Stimulated activated effector memory CD8-positive, alpha-beta T cell treated with anti-CD3 and anti-CD28 coated beads, Interleukin-12 subunit alpha, Interleukin-12 subunit beta, amount 100 ng/mL, for 72 hours (primary cell): ENCODE data around the gene RBM48.
A peak's percentile ranks its signal among the peaks of the same experiment; 100 is the strongest.
"Not testable (repeated sequence)": the region's sequence is repeated elsewhere in the genome, so short reads cannot be mapped to it uniquely, and the experiment has no call there.

ENCODE experiments used
- ATAC-seq: fragments of 150-1000 bp; cut with Tn5 transposase; 2 replicates; pipeline ENCODE4 v1.10.0; 2021
- DNase-seq, 2 donors: peaks; one replicate each; pipeline ENCODE4 v3.0.0; 2021 to 2022; ENCODE audit warnings: low spot score in 2 of 2
- H3K27ac Mint-ChIP-seq: one replicate; pipeline ENCODE4 v1.8.0; 2022; ENCODE audit warnings: mild to moderate bottlenecking, mixed read lengths
- H3K36me3 Mint-ChIP-seq: one replicate; pipeline ENCODE4 v1.8.0; 2022; ENCODE audit warnings: mild to moderate bottlenecking, mixed read lengths
- H3K4me1 Mint-ChIP-seq: one replicate; pipeline ENCODE4 v1.8.0; 2022; ENCODE audit warnings: mixed read lengths
- H3K4me3 Mint-ChIP-seq: one replicate; pipeline ENCODE4 v1.8.0; 2022; ENCODE audit warnings: mild to moderate bottlenecking, mixed read lengths
- H3K9me3 Mint-ChIP-seq: one replicate; pipeline ENCODE4 v1.8.0; 2022; ENCODE audit warnings: mixed read lengths

RBM48 gene

GRCh38 chr7:92517631-92518030 is 11.0 kb upstream of the RBM48 start:
- Mint-ChIP-seq H3K4me1 (no peaks in the 10 kb centered on the region), H3K9me3 (no peaks in the 10 kb centered on the region), H3K4me3 (no peak overlapping the region), H3K27ac (peak overlapping the region; percentile 65), H3K36me3 (peaks cover 43% of the 10 kb centered on the region)
- DNase-seq = no peak
- ATAC-seq = no peak

- H3K4me3 Mint-ChIP-seq = no peak overlapping the region
- H3K9me3 Mint-ChIP-seq = no peaks in the 10 kb centered on the region
- H3K36me3 Mint-ChIP-seq = peaks cover 35% of the 10 kb centered on the region
- DNase-seq = no peak
- H3K27ac Mint-ChIP-seq = no peak overlapping the region
- no peak for ATAC-seq
- no peaks in the 10 kb centered on the region for H3K4me1 Mint-ChIP-seq
Observed at GRCh38 chr7:92520024-92520423, 8.6 kb upstream of the RBM48 start.

DNA sequence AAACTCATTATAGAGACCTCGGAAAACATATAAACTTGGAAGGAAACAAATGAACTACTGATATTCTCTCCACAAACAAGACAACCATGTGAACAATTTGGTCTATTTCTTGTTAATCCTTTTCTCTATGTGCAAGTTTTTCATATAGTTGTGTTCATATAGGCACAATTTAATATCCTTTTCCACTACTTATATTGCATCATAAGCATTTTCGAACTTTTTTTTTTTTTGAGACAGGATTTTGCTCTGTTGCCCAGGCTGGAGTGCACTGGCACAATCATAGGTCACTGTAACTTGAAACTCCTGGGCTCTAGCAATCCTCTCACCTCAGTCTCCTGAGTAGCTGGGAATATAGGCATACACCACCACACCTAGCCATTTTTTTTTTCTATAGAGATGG is 5.5 kb upstream of the RBM48 start:
- Mint-ChIP-seq H3K4me1 (peaks cover 14% of the 10 kb centered on the region), H3K4me3 (no peak overlapping the region), H3K27ac (no peak overlapping the region), H3K36me3 (peaks cover 6% of the 10 kb centered on the region), H3K9me3 (no peaks in the 10 kb centered on the region)
- DNase-seq (no peak), ATAC-seq (no peak)

GRCh38 chr7:92527300-92528187 is 1.1 kb upstream of the RBM48 start:
- peak; percentile 11 to 73 for DNase-seq
- Mint-ChIP-seq H3K36me3 (peaks cover 40% of the 10 kb centered on the region), H3K27ac (peak overlapping the region; percentile 96), H3K4me1 (peaks cover 19% of the 10 kb centered on the region), H3K9me3 (no peaks in the 10 kb centered on the region), H3K4me3 (peak overlapping the region; percentile 82)
- ATAC-seq = peak; percentile 53

DNA sequence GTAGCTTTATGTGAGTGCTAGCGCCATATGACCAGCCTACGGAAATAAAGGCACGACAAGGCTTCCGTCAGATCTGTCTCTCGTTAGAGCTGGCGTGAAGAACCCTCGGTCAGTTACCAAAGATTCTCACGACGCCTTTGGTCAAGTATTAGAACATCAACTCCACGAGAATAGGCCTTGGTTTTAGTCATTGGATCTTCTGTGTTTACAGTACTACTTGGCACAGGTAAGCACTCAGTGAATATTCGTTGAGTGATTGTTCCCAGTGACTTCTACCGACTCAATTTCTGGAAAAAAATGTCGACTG is 316 bp downstream of the RBM48 start:
- peaks cover 54% of the 10 kb centered on the region for H3K36me3 Mint-ChIP-seq
- peaks cover 25% of the 10 kb centered on the region for H3K4me1 Mint-ChIP-seq
- ATAC-seq (no peak), DNase-seq (no peak)
- peak overlapping the region; percentile 82 for H3K4me3 Mint-ChIP-seq
- H3K9me3 Mint-ChIP-seq = no peaks in the 10 kb centered on the region
- peak overlapping the region; percentile 96 for H3K27ac Mint-ChIP-seq

- DNase-seq (no peak), ATAC-seq (no peak)
- H3K4me1 Mint-ChIP-seq = peaks cover 11% of the 10 kb centered on the region
- no peak overlapping the region for H3K4me3 Mint-ChIP-seq
- H3K27ac Mint-ChIP-seq = peak overlapping the region; percentile 20
- H3K36me3 Mint-ChIP-seq = peaks cover 100% of the 10 kb centered on the region
- no peaks in the 10 kb centered on the region for H3K9me3 Mint-ChIP-seq
Observed at GRCh38 chr7:92534572-92534971, 6.0 kb downstream of the RBM48 start.

- H3K4me3 Mint-ChIP-seq, H3K4me1 Mint-ChIP-seq, H3K27ac Mint-ChIP-seq, H3K9me3 Mint-ChIP-seq, DNase-seq, ATAC-seq: not testable (repeated sequence)
- H3K36me3 Mint-ChIP-seq = peaks cover 10% of the 10 kb centered on the region
Observed at GRCh38 chr7:92543542-92543941, 14.9 kb downstream of the RBM48 start.

- not testable (repeated sequence) for H3K36me3 Mint-ChIP-seq, DNase-seq, H3K27ac Mint-ChIP-seq, ATAC-seq, H3K4me3 Mint-ChIP-seq, H3K4me1 Mint-ChIP-seq, H3K9me3 Mint-ChIP-seq
Observed at GRCh38 chr7:92545116-92545515, 16.5 kb downstream of the RBM48 start.

DNA sequence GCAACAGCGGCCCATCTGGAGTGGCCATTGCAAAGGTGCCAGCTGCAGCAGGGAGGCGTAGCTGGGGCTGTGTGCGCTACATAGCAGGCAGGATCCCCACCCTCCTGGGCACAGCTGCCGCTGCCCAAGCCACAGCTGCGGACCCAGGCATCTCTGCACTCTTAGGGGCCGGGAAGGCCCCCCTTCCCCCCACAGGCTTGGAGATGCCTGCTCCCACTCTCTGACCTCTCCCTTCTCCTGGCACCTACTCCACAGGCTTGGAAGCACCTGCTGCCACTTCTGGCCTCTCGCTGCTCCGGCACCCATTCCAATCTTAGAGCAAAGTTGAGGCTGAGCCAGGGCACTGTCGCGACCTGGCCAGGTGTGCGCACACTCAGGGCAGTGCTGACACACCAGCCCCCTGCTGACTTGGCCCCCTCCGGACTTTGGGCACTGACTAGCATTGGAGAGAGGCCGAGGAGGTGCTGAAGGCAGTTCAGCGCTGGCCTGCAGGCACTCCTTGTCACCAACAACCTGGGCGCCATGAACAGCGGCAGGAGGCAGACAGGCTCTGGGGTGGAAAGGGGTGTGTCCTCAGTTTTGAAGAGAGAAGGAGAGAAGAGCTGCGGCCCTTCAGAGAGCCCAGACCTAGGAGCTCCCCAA is 18.4 kb downstream of the RBM48 start:
- Mint-ChIP-seq H3K9me3 (no peaks in the 10 kb centered on the region), H3K4me1 (no peaks in the 10 kb centered on the region), H3K4me3 (no peak overlapping the region), H3K36me3 (no peaks in the 10 kb centered on the region), H3K27ac (no peak overlapping the region)
- no peak for DNase-seq
- ATAC-seq = peak; percentile 16

DNA sequence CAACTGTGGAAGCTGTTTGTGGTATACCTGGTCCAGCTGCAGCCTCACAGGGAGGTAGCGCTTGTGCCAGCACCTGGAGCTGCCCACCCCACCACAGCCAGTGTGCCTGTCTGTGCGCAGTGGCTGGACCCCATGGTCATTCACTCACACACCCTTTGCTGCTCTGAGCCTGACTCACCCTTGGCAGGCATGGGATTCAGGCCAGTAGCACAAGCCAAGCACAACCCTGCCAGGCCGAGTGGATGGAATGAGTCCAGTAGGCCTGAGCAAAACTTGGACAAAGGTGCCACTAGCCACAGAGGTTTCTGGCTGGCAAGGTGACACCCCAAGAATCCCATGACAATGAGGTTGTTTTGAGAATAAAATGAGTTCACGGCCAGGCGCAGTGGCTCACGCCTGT is 19.0 kb downstream of the RBM48 start:
- no peak for ATAC-seq

DNA sequence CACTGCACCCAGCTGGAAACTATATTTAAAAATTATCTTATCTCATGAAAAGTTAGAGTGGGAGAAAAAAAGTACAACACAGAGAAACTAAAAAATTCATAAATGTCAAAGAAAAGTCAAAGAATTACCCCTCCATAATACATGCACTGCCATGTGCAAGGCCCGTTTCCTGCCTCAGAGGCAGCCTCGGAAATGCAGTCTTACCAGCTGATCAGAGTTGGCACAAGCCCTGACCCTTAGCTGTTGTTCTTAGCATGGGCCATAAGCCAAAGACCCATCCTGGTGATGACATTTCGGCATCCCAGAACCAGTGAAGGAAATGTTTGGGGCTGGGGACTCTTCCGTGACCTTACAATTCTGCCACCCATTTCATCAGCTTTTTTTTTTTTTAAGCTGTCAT is 21.6 kb downstream of the RBM48 start:
- no peaks in the 10 kb centered on the region for H3K4me1 Mint-ChIP-seq
- ATAC-seq (no peak), DNase-seq (no peak)
- H3K4me3 Mint-ChIP-seq = no peak overlapping the region
- H3K36me3 Mint-ChIP-seq = peaks cover 2% of the 10 kb centered on the region
- H3K27ac Mint-ChIP-seq = no peak overlapping the region
- no peaks in the 10 kb centered on the region for H3K9me3 Mint-ChIP-seq

More for the DNA sequence above, 19.0 kb downstream of the RBM48 start:
- DNase-seq = no peak
- Mint-ChIP-seq H3K4me1 (no peaks in the 10 kb centered on the region), H3K4me3 (no peak overlapping the region), H3K9me3 (no peaks in the 10 kb centered on the region), H3K36me3 (no peaks in the 10 kb centered on the region), H3K27ac (no peak overlapping the region)

- no peak for DNase-seq
- no peak overlapping the region for H3K27ac Mint-ChIP-seq
Observed at GRCh38 chr7:92557249-92557648, 28.7 kb downstream of the RBM48 start.

GRCh38 chr7:92557808-92558362 is 29.3 kb downstream of the RBM48 start:
- Mint-ChIP-seq H3K4me1 (no peaks in the 10 kb centered on the region), H3K36me3 (peaks cover 64% of the 10 kb centered on the region), H3K4me3 (no peak overlapping the region), H3K27ac (peak overlapping the region; percentile 74), H3K9me3 (no peaks in the 10 kb centered on the region)
- DNase-seq (no peak), ATAC-seq (no peak)

More at GRCh38 chr7:92557249-92557648, 28.7 kb downstream of the RBM48 start:
- Mint-ChIP-seq H3K36me3 (peaks cover 57% of the 10 kb centered on the region), H3K9me3 (no peaks in the 10 kb centered on the region), H3K4me1 (no peaks in the 10 kb centered on the region), H3K4me3 (no peak overlapping the region)
- no peak for ATAC-seq

DNA sequence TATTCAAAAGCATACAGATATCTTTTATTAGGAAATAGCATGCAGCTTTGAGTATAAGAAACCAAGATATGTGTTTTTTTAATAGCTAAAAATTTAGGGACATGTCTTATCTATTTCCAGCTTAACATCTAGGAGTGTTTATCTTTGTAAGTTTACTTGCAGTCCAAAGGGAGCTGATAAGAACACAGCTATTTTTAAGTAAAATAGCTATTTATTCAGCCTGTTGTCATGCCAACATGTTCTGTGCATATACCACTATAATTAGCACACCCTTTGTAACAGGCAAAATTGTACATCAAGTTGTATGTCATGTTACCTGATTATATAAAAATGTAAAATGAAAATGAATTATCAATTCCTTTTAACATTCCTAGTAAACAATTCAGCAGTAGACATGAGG is 32.0 kb downstream of the RBM48 start:
- ATAC-seq (no peak), DNase-seq (no peak)
- peaks cover 86% of the 10 kb centered on the region for H3K36me3 Mint-ChIP-seq

GRCh38 chr7:92563345-92563744 is 34.8 kb downstream of the RBM48 start:
- no peak for ATAC-seq
- no peak overlapping the region for H3K4me3 Mint-ChIP-seq
- peaks cover 93% of the 10 kb centered on the region for H3K36me3 Mint-ChIP-seq
- H3K27ac Mint-ChIP-seq = peak overlapping the region; percentile 79
- H3K4me1 Mint-ChIP-seq = no peaks in the 10 kb centered on the region
- H3K9me3 Mint-ChIP-seq = no peaks in the 10 kb centered on the region
- DNase-seq = no peak

More for the DNA sequence above, 32.0 kb downstream of the RBM48 start:
- Mint-ChIP-seq H3K4me3 (no peak overlapping the region), H3K4me1 (no peaks in the 10 kb centered on the region), H3K9me3 (no peaks in the 10 kb centered on the region), H3K27ac (no peak overlapping the region)

DNA sequence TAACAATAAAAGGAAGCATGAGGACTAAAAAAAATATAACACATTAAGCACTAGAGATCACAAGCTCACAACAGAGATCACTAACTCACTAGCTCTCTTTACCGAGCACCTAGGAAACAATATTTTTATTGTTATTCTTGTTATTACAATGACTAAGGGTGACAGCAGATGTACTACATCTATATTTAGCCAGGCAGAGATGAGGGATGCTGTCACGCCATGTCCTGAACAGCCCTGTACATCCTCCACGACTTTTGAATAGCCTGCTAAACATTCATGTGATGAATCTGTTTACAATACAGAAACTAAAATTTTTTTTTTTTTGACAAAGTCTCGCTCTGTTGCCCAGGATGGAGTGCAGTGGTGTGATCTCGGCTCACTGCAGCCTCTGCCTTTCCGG is 38.9 kb downstream of the RBM48 start:
- no peak overlapping the region for H3K27ac Mint-ChIP-seq

More for the DNA sequence above, 38.9 kb downstream of the RBM48 start:
- DNase-seq (no peak), ATAC-seq (no peak)
- H3K4me3 Mint-ChIP-seq = no peak overlapping the region
- H3K9me3 Mint-ChIP-seq = no peaks in the 10 kb centered on the region
- H3K4me1 Mint-ChIP-seq = peaks cover 6% of the 10 kb centered on the region
- peaks cover 100% of the 10 kb centered on the region for H3K36me3 Mint-ChIP-seq
